Measurements from ENCODE around the gene PADI1.

The PADI1 gene

DNA sequence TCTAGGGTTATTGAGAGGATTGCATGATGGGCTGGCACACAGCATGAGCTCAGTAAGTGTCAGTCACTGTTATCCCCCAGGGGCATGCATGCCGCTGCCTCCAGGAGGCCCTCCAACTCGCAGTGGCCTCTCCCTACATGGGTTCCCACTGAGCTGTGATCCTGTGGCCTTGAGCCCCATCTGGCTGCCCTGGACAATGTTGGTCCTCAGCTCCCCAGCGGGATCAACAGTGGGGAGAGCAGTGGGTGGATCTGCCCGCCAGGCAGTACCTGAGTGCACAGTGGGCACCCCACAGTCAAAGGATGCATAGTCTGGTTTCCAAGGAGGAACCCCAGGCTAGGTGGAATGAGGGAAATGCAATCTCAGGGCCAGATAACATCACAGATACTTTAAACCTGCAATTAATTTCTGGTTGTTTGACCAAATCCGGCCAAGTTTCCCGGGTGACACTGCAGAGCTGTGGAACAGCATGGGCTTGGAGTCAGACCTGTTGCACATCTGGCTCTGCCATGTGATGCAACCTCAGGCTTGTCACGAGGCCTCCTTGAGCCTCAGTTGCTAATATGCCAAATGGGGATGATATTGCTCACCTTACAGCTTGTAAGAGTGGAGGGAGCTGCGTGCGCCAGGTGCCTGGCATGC is 53.3 kb downstream of the PADI1 start:
- TF ChIP-seq SUZ12 (IDR thresholded peaks at IDR 0.05; ENCODE audit: extremely low read depth, insufficient read depth, insufficient read length) (no peak), ZNF274 (IDR thresholded peaks at IDR 0.05; ENCODE audit: low read depth, low read length) (no peak), YY1 (IDR thresholded peaks at IDR 0.05; ENCODE audit: insufficient read depth, insufficient read length) (no peak)
- H3K9ac ChIP-seq (ENCODE audit: insufficient read length, low read depth) = no peak overlapping the region
- H3K4me1 ChIP-seq (ENCODE audit: insufficient read depth, insufficient read length) = peaks cover 3% of the 10 kb centered on the region
- DNase-seq (ENCODE audit: low read depth, low spot score) = no peak
- H3K9me3 ChIP-seq (ENCODE audit: insufficient read depth, low read length) = peaks cover 4% of the 10 kb centered on the region; the same call in 1 of the 2 replicates
- no peaks in the 10 kb centered on the region for H3K36me3 ChIP-seq (ENCODE audit: insufficient read depth, insufficient read length, low read length)
- H3K27me3 ChIP-seq (ENCODE audit: insufficient read depth, insufficient read length) = no peaks in the 10 kb centered on the region
- H3K4me3 ChIP-seq (ENCODE audit: insufficient read length, low read depth) = no peak overlapping the region

DNA sequence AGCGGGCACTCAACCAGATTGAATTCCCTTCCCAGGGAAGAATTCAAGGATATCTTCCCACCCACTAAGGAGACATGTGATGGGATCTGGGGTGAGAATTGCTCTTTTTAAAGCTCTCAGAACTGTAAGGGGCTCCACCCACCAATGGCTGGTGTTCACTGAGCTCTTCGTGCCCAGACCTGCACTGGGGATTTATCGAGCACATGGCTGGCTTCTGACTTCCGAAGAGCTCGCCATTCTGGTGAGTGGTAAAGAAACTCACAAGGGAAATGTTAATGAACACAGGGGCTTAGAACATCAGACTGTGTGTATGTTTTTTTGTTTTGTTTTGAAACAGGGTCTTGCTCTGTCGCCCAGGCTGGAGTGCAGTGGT is 53.8 kb downstream of the PADI1 start:
- DNase-seq (ENCODE audit: low read depth, low spot score) = no peak
- no peak overlapping the region for H3K9ac ChIP-seq (ENCODE audit: insufficient read length, low read depth)
- peaks cover 3% of the 10 kb centered on the region for H3K4me1 ChIP-seq (ENCODE audit: insufficient read depth, insufficient read length)
- H3K4me3 ChIP-seq (ENCODE audit: insufficient read length, low read depth) = no peak overlapping the region
- H3K9me3 ChIP-seq (ENCODE audit: insufficient read depth, low read length) = peaks cover 6% of the 10 kb centered on the region; the same call in 1 of the 2 replicates
- H3K36me3 ChIP-seq (ENCODE audit: insufficient read depth, insufficient read length, low read length) = no peaks in the 10 kb centered on the region
- H3K27me3 ChIP-seq (ENCODE audit: insufficient read depth, insufficient read length) = no peaks in the 10 kb centered on the region
- TF ChIP-seq ZNF274 (IDR thresholded peaks at IDR 0.05; ENCODE audit: low read depth, low read length) (no peak), SUZ12 (IDR thresholded peaks at IDR 0.05; ENCODE audit: extremely low read depth, insufficient read depth, insufficient read length) (no peak), YY1 (IDR thresholded peaks at IDR 0.05; ENCODE audit: insufficient read depth, insufficient read length) (no peak)

DNA sequence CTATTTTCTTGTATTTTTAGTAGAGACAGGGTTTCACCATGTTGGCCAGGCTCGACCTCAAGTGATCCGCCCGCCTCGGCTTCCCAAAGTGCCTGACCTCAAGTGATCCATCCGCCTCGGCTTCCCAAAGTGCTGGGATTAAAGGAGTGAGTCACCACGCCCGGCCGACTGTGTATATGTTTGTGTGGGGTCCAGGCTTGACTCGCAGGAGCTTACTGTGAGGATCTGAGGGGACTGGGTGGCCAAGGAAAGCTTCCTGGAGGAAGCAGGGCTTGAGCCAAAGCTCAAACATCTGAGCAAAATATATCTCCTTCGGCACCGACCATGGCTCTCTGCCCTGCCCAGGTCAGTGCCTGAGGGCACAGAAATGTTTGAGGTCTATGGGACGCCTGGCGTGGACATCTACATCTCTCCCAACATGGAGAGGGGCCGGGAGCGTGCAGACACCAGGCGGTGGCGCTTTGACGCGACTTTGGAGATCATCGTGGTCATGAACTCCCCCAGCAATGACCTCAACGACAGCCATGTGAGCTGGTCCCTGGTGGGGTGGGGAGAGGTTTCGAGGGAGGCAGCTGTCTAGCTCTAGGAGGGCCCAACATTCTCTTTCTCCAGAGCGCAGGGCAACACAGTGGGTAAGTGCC is 54.4 kb downstream of the PADI1 start:
- no peak overlapping the region for H3K4me3 ChIP-seq (ENCODE audit: insufficient read length, low read depth)
- DNase-seq (ENCODE audit: low read depth, low spot score) = no peak
- H3K36me3 ChIP-seq (ENCODE audit: insufficient read depth, insufficient read length, low read length) = no peaks in the 10 kb centered on the region
- H3K4me1 ChIP-seq (ENCODE audit: insufficient read depth, insufficient read length) = peaks cover 3% of the 10 kb centered on the region
- H3K9ac ChIP-seq (ENCODE audit: insufficient read length, low read depth) = no peak overlapping the region
- TF ChIP-seq SUZ12 (IDR thresholded peaks at IDR 0.05; ENCODE audit: extremely low read depth, insufficient read depth, insufficient read length) (no peak), ZNF274 (IDR thresholded peaks at IDR 0.05; ENCODE audit: low read depth, low read length) (no peak), YY1 (IDR thresholded peaks at IDR 0.05; ENCODE audit: insufficient read depth, insufficient read length) (no peak)
- no peaks in the 10 kb centered on the region for H3K27me3 ChIP-seq (ENCODE audit: insufficient read depth, insufficient read length)
- peaks cover 6% of the 10 kb centered on the region; the same call in 1 of the 2 replicates for H3K9me3 ChIP-seq (ENCODE audit: insufficient read depth, low read length)

DNA sequence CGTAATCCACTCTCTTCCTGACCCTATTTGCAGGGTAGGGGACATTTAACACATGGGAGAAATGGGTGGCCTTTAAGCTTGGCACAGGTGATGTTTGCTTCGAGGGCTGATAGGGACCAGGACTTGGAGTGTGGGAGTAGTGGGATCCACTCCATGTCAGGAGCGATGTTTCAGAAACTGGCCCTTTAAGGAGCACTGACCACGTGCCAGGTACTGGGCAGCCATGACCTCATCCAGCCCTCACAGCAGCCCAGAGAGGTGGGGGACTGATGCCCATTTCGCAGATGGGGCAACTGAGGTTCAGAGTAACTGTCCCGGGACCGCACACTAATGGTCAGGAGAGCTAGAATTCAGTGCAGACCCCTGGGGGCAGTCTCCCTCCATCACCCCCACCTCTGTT is 55.3 kb downstream of the PADI1 start:
- no peak for DNase-seq (ENCODE audit: low read depth, low spot score)
- Histone ChIP-seq H3K27me3 (ENCODE audit: insufficient read depth, insufficient read length) (no peaks in the 10 kb centered on the region), H3K9me3 (ENCODE audit: insufficient read depth, low read length) (peaks cover 6% of the 10 kb centered on the region; the same call in 1 of the 2 replicates), H3K4me3 (ENCODE audit: insufficient read length, low read depth) (no peak overlapping the region), H3K4me1 (ENCODE audit: insufficient read depth, insufficient read length) (peaks cover 6% of the 10 kb centered on the region), H3K9ac (ENCODE audit: insufficient read length, low read depth) (no peak overlapping the region), H3K36me3 (ENCODE audit: insufficient read depth, insufficient read length, low read length) (no peaks in the 10 kb centered on the region)
- TF ChIP-seq ZNF274 (IDR thresholded peaks at IDR 0.05; ENCODE audit: low read depth, low read length) (no peak), SUZ12 (IDR thresholded peaks at IDR 0.05; ENCODE audit: extremely low read depth, insufficient read depth, insufficient read length) (no peak), YY1 (IDR thresholded peaks at IDR 0.05; ENCODE audit: insufficient read depth, insufficient read length) (no peak)

DNA sequence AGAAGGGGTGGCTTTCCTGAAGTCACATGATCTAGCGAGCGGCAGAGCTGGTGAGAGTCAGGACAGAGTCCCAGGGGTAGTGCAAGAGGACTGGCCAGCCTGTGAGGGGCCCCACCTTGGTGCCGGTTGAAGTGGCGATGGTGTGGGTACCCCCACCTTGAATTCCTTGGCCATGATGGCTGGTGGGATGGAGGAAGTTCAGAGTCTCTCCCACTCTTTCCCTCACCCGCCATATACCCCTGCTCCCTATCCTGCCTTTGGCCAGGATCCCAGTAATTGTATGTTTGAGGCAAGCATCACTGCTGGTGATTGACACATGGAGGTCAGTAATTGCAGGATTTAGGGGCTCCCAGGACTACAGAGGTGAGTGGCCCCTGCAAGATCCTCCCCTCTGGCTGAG is 55.8 kb downstream of the PADI1 start:
- DNase-seq (ENCODE audit: low read depth, low spot score) = no peak
- Histone ChIP-seq H3K9me3 (ENCODE audit: insufficient read depth, low read length) (peaks cover 6% of the 10 kb centered on the region; the same call in 1 of the 2 replicates), H3K9ac (ENCODE audit: insufficient read length, low read depth) (no peak overlapping the region), H3K27me3 (ENCODE audit: insufficient read depth, insufficient read length) (no peaks in the 10 kb centered on the region), H3K4me1 (ENCODE audit: insufficient read depth, insufficient read length) (peaks cover 6% of the 10 kb centered on the region), H3K36me3 (ENCODE audit: insufficient read depth, insufficient read length, low read length) (no peaks in the 10 kb centered on the region), H3K4me3 (ENCODE audit: insufficient read length, low read depth) (no peak overlapping the region)
- TF ChIP-seq ZNF274 (IDR thresholded peaks at IDR 0.05; ENCODE audit: low read depth, low read length) = no peak
- TF ChIP-seq YY1 (IDR thresholded peaks at IDR 0.05; ENCODE audit: insufficient read depth, insufficient read length) = no peak
- TF ChIP-seq SUZ12 (IDR thresholded peaks at IDR 0.05; ENCODE audit: extremely low read depth, insufficient read depth, insufficient read length) = no peak

DNA sequence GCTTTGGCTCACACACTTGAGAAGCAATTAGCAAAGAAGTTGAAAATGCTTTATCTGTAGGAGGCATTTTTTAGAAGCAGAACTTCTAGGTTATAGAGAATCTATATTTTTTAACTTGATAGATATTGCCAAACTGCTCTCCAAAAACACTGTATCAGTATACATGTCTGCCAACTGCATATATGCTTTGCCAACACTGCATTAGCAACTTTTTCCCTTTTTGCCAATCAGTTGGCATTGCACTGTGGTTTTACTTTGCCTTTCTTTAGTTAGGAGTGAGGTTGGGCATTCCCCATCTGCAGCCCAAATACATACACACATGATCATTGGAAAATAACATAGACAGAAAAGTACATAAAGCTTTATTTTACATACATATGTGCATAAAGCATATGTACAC is 59.0 kb downstream of the PADI1 start:
- DNase-seq (ENCODE audit: low read depth, low spot score) = no peak
- no peaks in the 10 kb centered on the region for H3K36me3 ChIP-seq (ENCODE audit: insufficient read depth, insufficient read length, low read length)
- no peak overlapping the region for H3K4me3 ChIP-seq (ENCODE audit: insufficient read length, low read depth)
- no peak overlapping the region for H3K9ac ChIP-seq (ENCODE audit: insufficient read length, low read depth)
- H3K4me1 ChIP-seq (ENCODE audit: insufficient read depth, insufficient read length) = peaks cover 6% of the 10 kb centered on the region
- TF ChIP-seq ZNF274 (IDR thresholded peaks at IDR 0.05; ENCODE audit: low read depth, low read length) = no peak
- TF ChIP-seq YY1 (IDR thresholded peaks at IDR 0.05; ENCODE audit: insufficient read depth, insufficient read length) = no peak
- TF ChIP-seq SUZ12 (IDR thresholded peaks at IDR 0.05; ENCODE audit: extremely low read depth, insufficient read depth, insufficient read length) = no peak
- H3K9me3 ChIP-seq (ENCODE audit: insufficient read depth, low read length) = peaks cover 6% of the 10 kb centered on the region; the same call in 1 of the 2 replicates
- H3K27me3 ChIP-seq (ENCODE audit: insufficient read depth, insufficient read length) = no peaks in the 10 kb centered on the region

DNA sequence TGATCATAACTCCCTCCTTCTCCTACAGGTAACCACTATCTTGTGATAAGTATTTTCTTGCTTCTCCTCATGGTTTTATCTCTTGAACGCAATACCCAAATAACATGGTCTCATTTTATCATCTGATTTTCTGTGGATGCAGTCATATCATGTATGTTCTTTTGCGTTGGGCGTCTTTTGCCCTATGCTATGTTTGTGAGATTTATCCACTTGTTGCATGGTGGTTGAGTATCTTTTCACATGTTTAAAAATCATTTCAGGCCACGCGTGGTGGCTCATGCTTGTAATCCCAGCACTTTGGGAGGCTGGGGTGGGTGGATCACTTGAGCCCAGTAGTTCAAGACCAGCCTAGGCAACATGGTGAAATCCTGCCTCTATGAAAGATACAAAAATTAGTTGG is 59.5 kb downstream of the PADI1 start:
- no peak for DNase-seq (ENCODE audit: low read depth, low spot score)
- no peaks in the 10 kb centered on the region for H3K36me3 ChIP-seq (ENCODE audit: insufficient read depth, insufficient read length, low read length)
- H3K27me3 ChIP-seq (ENCODE audit: insufficient read depth, insufficient read length) = no peaks in the 10 kb centered on the region
- peaks cover 4% of the 10 kb centered on the region for H3K4me1 ChIP-seq (ENCODE audit: insufficient read depth, insufficient read length)
- no peak overlapping the region for H3K9ac ChIP-seq (ENCODE audit: insufficient read length, low read depth)
- peaks cover 6% of the 10 kb centered on the region; the same call in 1 of the 2 replicates for H3K9me3 ChIP-seq (ENCODE audit: insufficient read depth, low read length)
- TF ChIP-seq ZNF274 (IDR thresholded peaks at IDR 0.05; ENCODE audit: low read depth, low read length) (no peak), YY1 (IDR thresholded peaks at IDR 0.05; ENCODE audit: insufficient read depth, insufficient read length) (no peak), SUZ12 (IDR thresholded peaks at IDR 0.05; ENCODE audit: extremely low read depth, insufficient read depth, insufficient read length) (no peak)
- no peak overlapping the region for H3K4me3 ChIP-seq (ENCODE audit: insufficient read length, low read depth)

Measured in NT2/D1 (cell line).